Hepatocyte (in vitro differentiated cells): ENCODE data around the gene KMT2B. TPM values are rescaled to one million over a fixed set of nuclear protein-coding genes. Genes with fewer than 3 reads are reported as not detected.
"Not testable (repeated sequence)": the region's sequence is repeated elsewhere in the genome, so short reads cannot be mapped to it uniquely, and the experiment has no call there.

Experiments used
- DNase-seq: peaks from one replicate; pipeline ENCODE4 v3.0.0-alpha.2; 2016; ENCODE audit warnings: low spot score
- H2AFZ ChIP-seq: fragments of 200-600 bp; sonication (generic); 2 replicates; pipeline ENCODE4 v1.6.0; 2016; ENCODE audit warnings: antibody characterized with exemption, mild to moderate bottlenecking
- H3K27ac ChIP-seq: fragments of 200-600 bp; sonication (generic); 2 replicates; pipeline ENCODE4 v1.5.1; 2016; ENCODE audit warnings: mild to moderate bottlenecking
- H3K27me3 ChIP-seq: fragments of 200-600 bp; sonication (generic); 2 replicates; pipeline ENCODE4 v1.6.1; 2016
- H3K36me3 ChIP-seq: fragments of 200-600 bp; sonication (generic); replicated peaks from 2 replicates; pipeline ENCODE4 v1.5.1; 2016; ENCODE audit warnings: low read depth; ENCODE audit not compliant: insufficient read depth
- H3K4me1 ChIP-seq: fragments of 200-600 bp; sonication (generic); 2 replicates; pipeline ENCODE4 v1.5.1; 2016; ENCODE audit warnings: mild to moderate bottlenecking, moderate library complexity; ENCODE audit not compliant: insufficient read depth
- H3K4me2 ChIP-seq: fragments of 200-600 bp; sonication (generic); 2 replicates; pipeline ENCODE4 v1.6.0; 2016
- H3K4me3 ChIP-seq: fragments of 200-600 bp; sonication (generic); 2 replicates; pipeline ENCODE4 v1.5.1; 2016; ENCODE audit warnings: mild to moderate bottlenecking
- H3K79me2 ChIP-seq: fragments of 200-600 bp; sonication (generic); 2 replicates; pipeline ENCODE4 v1.6.0; 2017; ENCODE audit warnings: mild to moderate bottlenecking
- H3K9me2 ChIP-seq: fragments of 200-600 bp; sonication (generic); replicated peaks from 2 replicates; pipeline ENCODE4 v1.6.0; 2017; ENCODE audit warnings: mild to moderate bottlenecking; ENCODE audit not compliant: insufficient read depth
- H3K9me3 ChIP-seq: fragments of 200-600 bp; sonication (generic); 2 replicates; pipeline ENCODE4 v1.5.1; 2016; ENCODE audit warnings: low read depth, mild to moderate bottlenecking
- H4K20me1 ChIP-seq: fragments of 200-600 bp; sonication (generic); 2 replicates; pipeline ENCODE4 v1.6.0; 2016; ENCODE audit warnings: mild to moderate bottlenecking; ENCODE audit not compliant: insufficient read depth, poor library complexity, severe bottlenecking
- CTCF ChIP-seq: fragments of 200-600 bp; sonication (generic); IDR thresholded peaks from 2 replicates; pipeline ENCODE4 v1.5.1; 2016; ENCODE audit warnings: antibody characterized with exemption, mild to moderate bottlenecking; ENCODE audit not compliant: poor library complexity
- EZH2 ChIP-seq: fragments of 200-600 bp; sonication (generic); IDR thresholded peaks from 2 replicates; pipeline ENCODE4 v1.6.1; 2016; ENCODE audit warnings: antibody characterized with exemption, mild to moderate bottlenecking, borderline replicate concordance
- EZH2phosphoT487 ChIP-seq: fragments of 200-600 bp; sonication (generic); IDR thresholded peaks from one replicate; pipeline ENCODE4 v1.6.1; 2018; ENCODE audit warnings: antibody characterized with exemption, mild to moderate bottlenecking, low read depth, moderate library complexity; ENCODE audit not compliant: unreplicated experiment, severe bottlenecking
- WGBS: methylation state at CpG from one replicate; pipeline ENCODE4 v1.1.6; 2016; ENCODE audit warnings: low lambda C conversion rate; ENCODE audit errors: missing lambda C conversion rate; 5-methylcytosine and 5-hydroxymethylcytosine counted together
- polyA plus RNA-seq: library from polyadenylated mRNA; unstranded; fragments of >200 nt; fragmentation: Nextera tagmentation; extraction: Ambion mirVana; gene quantifications from 2 replicates; pipeline ENCODE4 v1.2.1, GENCODE V29; 2016
- total RNA-seq: library from RNA; depleted of rRNA; stranded (reverse); fragments of >200 nt; gene quantifications from 2 replicates; pipeline ENCODE4 v1.2.3, GENCODE V29; 2014

Gene KMT2B
- total and polyA plus RNA-seq, 2 experiments from 2014 or later = 9.3 to 12.8 TPM

DNA sequence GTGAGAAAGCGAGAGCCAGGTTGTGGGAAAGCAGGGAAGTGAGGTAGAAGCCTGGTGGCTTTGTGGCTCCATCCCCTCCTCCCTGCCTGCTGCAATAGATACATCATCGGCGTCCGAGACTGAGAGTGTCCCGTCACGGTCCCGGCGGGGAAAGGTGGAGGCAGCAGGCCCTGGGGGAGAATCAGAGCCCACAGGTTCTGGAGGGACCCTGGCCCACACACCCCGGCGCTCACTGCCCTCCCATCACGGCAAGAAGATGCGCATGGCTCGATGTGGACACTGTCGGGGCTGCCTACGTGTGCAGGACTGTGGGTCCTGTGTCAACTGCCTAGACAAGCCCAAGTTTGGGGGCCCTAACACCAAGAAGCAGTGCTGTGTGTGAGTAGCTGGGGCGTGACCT is 5.1 kb downstream of the KMT2B start:
- H4K20me1 ChIP-seq = peaks cover 25% of the 10 kb centered on the region

DNA sequence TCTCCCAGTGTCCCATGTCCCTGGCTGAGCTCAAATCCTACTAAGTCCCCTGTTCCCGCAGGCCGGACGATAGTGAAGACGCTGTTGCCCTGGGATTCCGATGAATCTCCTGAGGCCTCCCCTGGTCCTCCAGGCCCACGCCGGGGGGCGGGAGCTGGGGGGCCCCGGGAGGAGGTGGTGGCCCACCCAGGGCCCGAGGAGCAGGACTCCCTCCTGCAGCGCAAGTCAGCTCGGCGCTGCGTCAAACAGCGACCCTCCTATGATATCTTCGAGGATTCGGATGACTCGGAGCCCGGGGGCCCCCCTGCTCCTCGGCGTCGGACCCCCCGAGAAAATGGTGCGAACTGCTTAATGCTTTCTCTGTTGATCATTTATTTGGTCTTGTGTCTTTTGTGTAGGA is 5.9 kb downstream of the KMT2B start:
- peaks cover 36% of the 10 kb centered on the region for H3K79me2 ChIP-seq
- no peak overlapping the region for H2AFZ ChIP-seq
- TF ChIP-seq EZH2phosphoT487 = no peak
- TF ChIP-seq EZH2 = no peak
- TF ChIP-seq CTCF = no peak
- 95% methylated on average over 16 of the region's 24 CpGs for WGBS
- H3K4me2 ChIP-seq = no peak overlapping the region
- H3K4me1 ChIP-seq = peaks cover 6% of the 10 kb centered on the region
- no peaks in the 10 kb centered on the region for H3K9me3 ChIP-seq
- H3K27me3 ChIP-seq = no peaks in the 10 kb centered on the region
- no peak overlapping the region for H3K4me3 ChIP-seq
- DNase-seq = no peak
- no peak overlapping the region for H3K27ac ChIP-seq
- peaks cover 24% of the 10 kb centered on the region for H4K20me1 ChIP-seq
- H3K9me2 ChIP-seq = no peaks in the 10 kb centered on the region
- no peaks in the 10 kb centered on the region for H3K36me3 ChIP-seq

More for the DNA sequence above, 5.1 kb downstream of the KMT2B start:
- no peaks in the 10 kb centered on the region for H3K9me3 ChIP-seq
- H3K4me2 ChIP-seq = no peak overlapping the region
- no peak overlapping the region for H3K4me3 ChIP-seq
- H3K79me2 ChIP-seq = peaks cover 42% of the 10 kb centered on the region
- H2AFZ ChIP-seq = no peak overlapping the region
- 97% methylated on average over 16 of the region's 16 CpGs for WGBS
- no peaks in the 10 kb centered on the region for H3K36me3 ChIP-seq
- no peak for TF ChIP-seq EZH2phosphoT487
- no peak for TF ChIP-seq EZH2
- TF ChIP-seq CTCF = no peak
- no peaks in the 10 kb centered on the region for H3K27me3 ChIP-seq
- peaks cover 6% of the 10 kb centered on the region for H3K4me1 ChIP-seq
- no peak for DNase-seq
- no peak overlapping the region for H3K27ac ChIP-seq
- H3K9me2 ChIP-seq = no peaks in the 10 kb centered on the region

- not testable (repeated sequence) for H3K9me2 ChIP-seq, H3K27me3 ChIP-seq, H3K4me2 ChIP-seq, H3K9me3 ChIP-seq, DNase-seq, H2AFZ ChIP-seq, H3K4me1 ChIP-seq, H3K36me3 ChIP-seq, H3K27ac ChIP-seq, H3K4me3 ChIP-seq
- peaks cover 31% of the 10 kb centered on the region for H3K79me2 ChIP-seq
- peaks cover 19% of the 10 kb centered on the region for H4K20me1 ChIP-seq
- WGBS = 96% methylated on average over 7 of the region's 7 CpGs
Measured at GRCh38 chr19:35724132-35724531, 6.3 kb downstream of the KMT2B start.

DNA sequence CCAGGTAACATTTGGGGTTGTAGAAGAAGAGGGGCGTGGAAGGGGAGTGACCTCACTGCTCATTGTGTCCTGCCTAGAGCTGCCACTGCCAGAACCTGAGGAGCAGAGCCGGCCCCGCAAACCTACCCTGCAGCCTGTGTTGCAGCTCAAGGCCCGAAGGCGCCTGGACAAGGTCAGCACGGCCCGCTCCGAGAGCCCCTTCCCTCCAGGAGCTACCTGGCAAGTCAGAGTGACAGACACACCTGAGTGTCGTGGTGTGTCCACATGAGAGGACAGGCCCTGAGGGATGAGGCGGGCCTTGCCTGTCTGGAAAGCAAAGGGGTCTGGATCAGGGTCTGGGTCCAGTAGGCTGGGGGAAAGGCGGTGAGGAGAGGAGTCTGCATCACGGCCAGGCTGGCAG is 6.8 kb downstream of the KMT2B start:
- 98% methylated on average over 12 of the region's 12 CpGs for WGBS
- Histone ChIP-seq H3K36me3 (no peaks in the 10 kb centered on the region), H2AFZ (no peak overlapping the region), H3K9me2 (no peaks in the 10 kb centered on the region), H3K4me2 (no peak overlapping the region), H3K4me3 (no peak overlapping the region), H3K27me3 (no peaks in the 10 kb centered on the region), H3K9me3 (no peaks in the 10 kb centered on the region), H3K27ac (no peak overlapping the region), H3K79me2 (peaks cover 27% of the 10 kb centered on the region), H4K20me1 (peaks cover 15% of the 10 kb centered on the region), H3K4me1 (no peaks in the 10 kb centered on the region)
- no peak for DNase-seq
- TF ChIP-seq CTCF (no peak), EZH2phosphoT487 (no peak), EZH2 (no peak)
